T47D (cell line): ENCODE data around the gene FURIN.
"Not testable (repeated sequence)": the region's sequence is repeated elsewhere in the genome, so short reads cannot be mapped to it uniquely, and the experiment has no call there.

Experiments used
- DNase-seq, 2 experiments: peaks; one replicate each; pipeline versions ENCODE4 v3.0.0 to v3.0.0-alpha.2; 2011 to 2012; ENCODE audit warnings: low read depth in 1 of 2, low spot score in 1 of 2
- JUND ChIP-seq: IDR thresholded peaks from 2 replicates; pipeline ENCODE4 v1.6.1; 2012; ENCODE audit warnings: low read depth
- in situ Hi-C: cut with HindIII; loops from 2 replicates; pipeline ENCODE4 v1.10.0; 2016; ENCODE audit warnings: low sequenced_read_pairs, low pct_unique_long_range_greater_than_20kb

Gene FURIN

DNA sequence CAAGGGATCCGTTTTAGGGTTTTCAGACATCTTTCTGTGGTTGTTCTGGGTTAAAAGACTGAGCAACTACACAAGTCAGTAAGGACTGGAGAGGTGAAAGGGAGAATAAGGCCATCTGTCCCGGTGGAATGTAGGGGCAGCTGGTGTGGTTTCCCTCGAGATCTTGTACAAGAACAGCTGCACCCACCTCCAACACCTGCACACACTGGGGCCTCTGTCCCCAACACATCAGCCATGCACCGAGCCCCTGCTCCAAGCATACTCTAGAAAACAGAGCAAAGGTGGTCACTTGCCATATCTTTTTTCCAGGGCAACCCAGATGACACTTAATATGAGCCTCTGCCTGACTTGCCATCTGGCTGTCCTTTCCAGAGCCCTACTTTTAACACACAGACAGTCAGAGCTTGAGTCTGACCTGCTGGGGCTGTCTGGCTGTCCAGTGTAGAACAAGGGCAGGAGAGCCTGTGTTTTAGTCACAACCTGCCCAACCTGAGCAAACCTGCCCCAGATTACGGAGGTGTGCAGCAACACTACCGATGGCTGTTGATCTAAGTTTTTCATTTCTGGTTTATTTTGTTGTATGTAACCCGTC is 46.9 kb downstream of the FURIN start:
- in situ Hi-C loops = no loop called here
- no peak for TF ChIP-seq JUND
- DNase-seq = no peak

DNA sequence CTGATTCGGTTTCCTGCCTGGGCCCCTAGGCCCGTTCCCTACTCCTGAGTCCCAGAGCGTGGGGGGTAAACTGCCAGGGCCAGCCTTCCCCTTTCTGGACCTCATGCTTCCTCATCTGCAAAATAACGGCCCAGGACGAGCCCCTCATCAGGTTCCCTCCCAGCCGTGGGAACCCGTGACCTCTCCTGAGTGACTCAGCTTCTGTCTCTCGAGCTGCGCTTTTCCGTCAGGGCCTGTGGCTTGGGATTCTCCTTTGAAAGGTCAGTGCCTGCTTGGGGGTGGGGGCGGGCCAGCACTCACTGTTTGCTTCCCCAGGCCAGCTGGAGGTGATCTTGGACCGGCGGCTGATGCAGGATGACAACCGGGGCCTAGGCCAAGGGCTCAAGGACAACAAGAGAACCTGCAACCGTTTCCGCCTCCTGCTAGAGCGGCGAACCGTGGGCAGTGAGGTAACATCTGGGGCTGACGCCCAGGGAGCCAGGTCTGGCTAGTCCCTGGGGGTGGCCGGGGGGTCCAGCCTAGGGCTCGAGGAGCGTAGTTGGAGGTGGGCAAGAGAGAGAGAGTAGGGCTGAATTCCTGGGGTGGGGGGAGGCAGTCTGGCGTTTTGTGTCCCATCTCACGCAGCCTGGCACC is 47.5 kb downstream of the FURIN start:
- in situ Hi-C loops = no loop called here
- DNase-seq = no peak
- no peak for TF ChIP-seq JUND

DNA sequence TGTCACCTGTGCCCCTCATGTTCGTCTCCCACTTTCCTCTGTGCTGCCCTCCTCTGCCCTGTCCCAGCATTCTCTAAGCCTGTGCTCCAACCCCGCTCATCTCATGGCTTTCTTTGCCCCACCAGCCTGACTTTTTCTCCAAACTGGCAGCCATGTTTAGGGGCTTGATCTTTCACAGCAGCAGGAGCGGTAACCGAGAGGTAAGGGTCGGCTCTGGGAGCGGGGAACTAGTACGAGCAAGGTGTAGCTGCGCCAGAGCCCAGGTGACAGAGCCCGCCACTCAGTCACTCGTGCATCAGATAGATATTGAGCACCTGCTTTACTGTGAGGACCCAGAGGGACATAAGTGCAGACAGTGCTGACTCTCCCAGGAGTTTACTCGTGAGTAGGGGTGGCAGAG is 48.1 kb downstream of the FURIN start:
- no peak for TF ChIP-seq JUND
- DNase-seq = no peak
- in situ Hi-C loops = no loop called here

DNA sequence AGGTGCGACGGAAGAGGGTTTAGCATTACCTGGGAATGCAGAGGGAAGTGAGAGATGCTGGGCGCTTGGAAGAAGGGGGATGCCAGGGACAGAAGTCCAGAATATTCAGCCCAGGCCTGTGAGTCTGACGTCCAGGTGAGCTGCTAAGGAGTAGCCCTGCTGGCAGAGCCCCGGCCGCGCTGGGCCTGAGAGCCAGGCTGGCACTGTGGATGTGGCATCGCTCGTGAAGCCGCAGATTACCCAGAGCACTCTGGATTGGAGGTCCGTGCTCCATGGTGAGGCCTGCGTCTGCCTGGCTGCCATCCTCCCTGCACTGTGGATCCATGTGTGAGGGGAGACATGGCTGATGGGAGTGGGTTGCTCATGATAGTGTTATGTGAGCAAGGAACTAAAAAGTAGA is 49.2 kb downstream of the FURIN start:
- DNase-seq = no peak
- in situ Hi-C loops = no loop called here
- TF ChIP-seq JUND = no peak

DNA sequence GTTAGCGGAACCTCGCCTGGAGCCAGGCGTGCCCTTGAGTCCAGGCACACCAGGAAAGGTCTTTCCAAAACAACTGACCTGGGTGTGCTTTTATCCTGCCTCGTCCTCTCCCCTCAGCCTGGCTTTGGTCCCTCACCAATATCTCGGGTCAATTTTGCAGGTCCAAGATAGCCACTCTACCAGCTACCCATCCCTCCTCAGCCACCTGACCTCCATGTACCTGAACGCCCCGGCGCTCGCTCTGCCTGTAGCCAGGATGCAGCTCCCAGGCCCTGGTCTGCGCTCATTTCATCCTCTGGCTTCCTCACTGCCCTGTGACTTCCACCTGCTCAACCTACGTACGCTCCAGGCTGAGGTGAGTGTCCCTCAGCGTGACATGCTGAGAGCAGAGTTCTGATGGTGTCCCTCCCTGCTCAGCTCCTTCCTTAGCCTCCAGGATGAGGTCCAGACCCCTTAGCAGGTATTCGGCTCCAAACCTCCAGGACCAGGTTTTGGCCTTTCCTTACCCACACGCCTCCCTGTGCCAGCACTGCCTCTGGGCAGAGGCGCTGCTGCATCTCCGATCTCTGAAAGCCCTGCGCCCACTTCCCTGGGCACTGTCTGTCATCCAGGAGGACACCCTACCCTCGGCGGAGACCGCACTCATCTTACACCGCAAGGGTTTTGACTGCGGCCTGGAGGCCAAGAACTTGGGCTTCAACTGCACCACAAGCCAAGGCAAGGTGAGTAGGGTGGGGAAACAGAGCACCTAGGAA is 49.8 kb downstream of the FURIN start:
- no peak for DNase-seq
- in situ Hi-C loops = no loop called here
- no peak for TF ChIP-seq JUND

DNA sequence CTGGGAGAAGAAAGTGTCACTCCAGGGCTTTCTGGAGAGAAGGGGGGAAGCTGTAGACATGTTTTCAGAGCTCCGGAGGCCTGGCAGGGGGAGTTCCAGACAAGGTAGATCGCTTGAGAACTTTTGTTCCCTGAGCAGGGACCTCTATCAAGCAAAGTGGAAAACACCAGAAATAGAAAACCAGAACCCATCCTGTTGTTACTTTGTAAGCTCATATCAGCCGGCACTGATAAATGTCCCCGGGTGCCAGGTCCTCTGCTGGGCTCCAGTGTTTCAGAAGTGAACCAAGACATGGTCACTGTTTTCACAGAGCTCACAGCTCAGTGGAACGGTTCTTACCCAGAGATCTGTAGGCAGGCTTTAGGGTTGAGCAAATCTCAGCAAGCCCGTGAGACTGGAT is 50.4 kb downstream of the FURIN start:
- no peak for TF ChIP-seq JUND
- no peak for DNase-seq
- in situ Hi-C loops = no loop called here

DNA sequence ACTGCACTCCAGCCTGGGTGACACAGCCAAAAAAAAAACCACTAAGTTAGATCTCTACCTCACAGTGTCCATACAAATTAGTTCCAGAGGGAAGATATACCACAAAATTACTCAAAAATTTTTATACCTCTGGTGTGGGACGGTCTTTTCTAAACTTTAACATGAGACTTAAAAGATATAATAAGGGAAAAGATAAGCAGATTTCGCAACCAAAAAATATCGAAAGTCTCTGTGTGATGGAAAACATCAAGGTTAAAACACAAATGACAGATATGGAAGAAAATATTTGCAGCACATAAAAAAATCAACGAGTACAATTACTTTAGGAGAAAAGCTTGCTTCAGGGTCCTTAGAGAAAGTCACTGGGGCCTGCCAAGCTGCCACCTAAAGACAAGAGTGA is 53.5 kb downstream of the FURIN start:
- TF ChIP-seq JUND = no peak
- DNase-seq = no peak
- in situ Hi-C loops = no loop called here

DNA sequence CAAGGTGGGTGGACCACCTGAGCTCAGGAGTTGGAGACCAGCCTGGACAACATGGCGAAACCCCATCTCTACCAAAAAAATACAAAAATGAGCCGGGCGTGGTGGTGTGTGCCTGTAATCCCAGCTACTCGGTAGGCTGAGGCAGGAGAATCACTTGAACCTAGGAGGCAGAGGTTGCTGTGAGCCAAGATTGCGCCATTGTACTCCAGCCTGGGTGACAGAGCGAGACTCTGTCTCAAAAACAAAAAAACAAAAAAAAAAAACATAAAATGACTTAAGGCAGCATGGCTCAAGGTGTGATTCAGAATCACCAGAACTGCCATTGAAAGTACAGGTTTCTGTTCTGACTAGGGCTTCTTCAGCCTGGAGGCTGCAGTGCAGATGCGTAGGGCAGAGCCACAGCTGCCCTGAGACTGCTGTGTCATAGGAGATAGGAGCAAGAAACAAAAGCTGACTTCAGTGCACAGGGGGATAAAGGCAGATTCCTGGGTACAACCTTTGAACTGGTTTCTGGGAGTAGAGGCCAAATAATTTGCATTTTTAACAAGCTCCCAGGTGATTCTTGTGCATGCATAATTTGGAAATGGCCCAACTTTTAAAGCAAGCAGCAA is 54.4 kb downstream of the FURIN start:
- in situ Hi-C loops, DNase-seq: not testable (repeated sequence)

DNA sequence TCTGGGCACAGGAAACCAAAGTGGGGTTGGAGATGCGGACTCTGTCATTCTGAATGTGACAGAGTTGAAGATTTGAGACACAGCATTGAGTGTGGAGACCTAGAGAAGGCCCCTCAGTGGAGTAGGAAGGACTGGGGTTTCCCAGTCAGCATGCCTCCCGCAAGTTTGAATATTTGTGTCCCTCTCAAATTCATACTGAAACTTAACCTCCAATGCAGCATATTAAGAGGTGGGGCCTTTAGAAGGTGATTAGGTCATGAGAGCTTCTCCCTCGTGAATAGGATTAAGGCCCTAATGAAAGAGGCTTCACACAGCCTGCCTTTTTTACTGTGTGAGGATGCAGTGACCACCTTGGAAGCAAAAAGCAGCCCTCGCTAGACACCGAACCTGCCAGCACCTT is 56.0 kb downstream of the FURIN start:
- TF ChIP-seq JUND = no peak
- DNase-seq = no peak
- in situ Hi-C loops = no loop called here

DNA sequence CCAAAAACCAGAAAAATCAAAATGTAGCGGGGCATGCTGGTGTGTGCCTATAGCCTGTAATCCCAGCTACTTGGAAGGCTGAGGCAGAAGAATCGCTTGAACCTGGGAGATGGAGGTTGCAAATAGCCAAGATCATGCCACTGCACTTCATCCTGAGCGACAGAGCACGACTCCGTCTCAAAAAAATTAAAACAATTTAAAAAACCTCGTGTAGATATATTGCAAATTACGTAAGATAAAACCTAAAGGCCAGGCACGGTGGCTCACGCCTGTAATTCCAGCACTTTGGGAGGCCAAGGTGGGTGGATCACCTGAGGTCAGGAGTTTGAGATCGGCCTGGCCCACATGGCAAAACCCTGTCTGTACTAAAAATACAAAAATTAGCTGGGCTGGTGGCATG is 58.4 kb downstream of the FURIN start:
- DNase-seq, in situ Hi-C loops: not testable (repeated sequence)

DNA sequence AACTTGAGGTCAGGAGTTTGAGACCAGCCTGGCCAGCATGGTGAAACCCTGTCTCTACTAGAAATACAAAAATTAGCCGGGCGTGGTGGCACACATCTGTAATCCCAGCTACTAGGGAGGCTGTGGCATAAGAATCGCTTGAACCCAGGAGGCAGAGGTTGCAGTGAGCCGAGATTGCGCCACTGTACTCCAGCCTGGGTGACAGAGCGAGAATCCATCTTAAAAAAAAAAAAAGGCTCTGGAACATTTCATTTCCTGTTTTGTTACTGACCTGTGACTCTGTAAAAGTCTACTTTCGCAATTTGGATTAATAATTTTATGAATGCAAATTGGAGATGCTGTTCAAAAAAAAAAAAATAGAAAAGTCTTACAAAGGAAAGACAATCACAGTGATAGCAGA is 59.7 kb downstream of the FURIN start:
- DNase-seq, in situ Hi-C loops: not testable (repeated sequence)

DNA sequence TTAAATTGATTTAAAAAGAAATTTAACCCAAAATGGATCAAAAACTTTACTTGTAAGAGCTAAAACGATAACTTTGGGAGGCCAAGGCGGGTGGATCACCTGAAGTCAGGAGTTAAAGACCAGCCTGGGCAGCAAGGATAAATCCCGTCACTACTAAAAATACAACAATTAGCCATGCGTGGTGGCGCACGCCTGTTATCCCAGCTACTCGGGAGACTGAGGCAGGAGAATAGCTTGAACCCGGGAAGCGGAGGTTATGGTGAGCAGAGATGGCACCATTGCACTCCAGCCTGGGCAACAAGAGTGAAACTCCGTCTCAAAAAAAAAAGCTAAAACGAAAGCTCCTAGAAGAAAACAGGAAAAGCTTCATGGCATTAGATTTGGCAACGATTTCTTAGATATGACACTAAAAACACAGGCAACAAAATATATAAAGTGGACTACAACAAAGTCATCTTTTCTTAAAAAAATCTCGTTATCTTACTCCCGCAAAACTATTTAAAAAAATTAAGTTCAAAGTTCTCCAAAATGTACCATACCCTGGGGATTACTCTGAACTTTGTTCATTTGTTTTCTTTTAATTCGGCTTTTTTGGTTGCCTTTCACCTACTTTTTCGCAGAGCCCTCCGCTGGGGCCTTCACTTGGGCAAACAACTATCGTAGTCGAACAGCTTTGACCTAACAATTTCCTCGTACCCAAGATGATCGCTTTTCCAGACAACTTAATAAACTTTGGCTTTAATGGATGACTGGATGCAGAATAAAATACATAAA is 61.0 kb downstream of the FURIN start:
- TF ChIP-seq JUND = no peak
- in situ Hi-C loops = no loop called here
- no peak for DNase-seq
